ENCODE data around the gene AGER.

The AGER gene

GRCh38 chr6:32156891-32157290 lies 27.2 kb downstream of the AGER start:
- Histone ChIP-seq H3K4me1 (ENCODE audit: control insufficient read depth in 1 of 2, insufficient read depth in 1 of 2, low read depth in 1 of 2, low read length in 1 of 2) (peaks cover 15 to 17% of the 10 kb centered on the region in 2 experiments), H3K9me3 (no peaks in the 10 kb centered on the region), H3K27me3 (peaks cover 35% of the 10 kb centered on the region), H3K36me3 (no peaks in the 10 kb centered on the region), H3K4me3 (ENCODE audit: low read depth in 1 of 2, low read length in 1 of 2) (no peak overlapping the region), H3K27ac (no peak overlapping the region)
- TF ChIP-seq CTCF (IDR thresholded peaks at IDR 0.05), result no peak

DNA sequence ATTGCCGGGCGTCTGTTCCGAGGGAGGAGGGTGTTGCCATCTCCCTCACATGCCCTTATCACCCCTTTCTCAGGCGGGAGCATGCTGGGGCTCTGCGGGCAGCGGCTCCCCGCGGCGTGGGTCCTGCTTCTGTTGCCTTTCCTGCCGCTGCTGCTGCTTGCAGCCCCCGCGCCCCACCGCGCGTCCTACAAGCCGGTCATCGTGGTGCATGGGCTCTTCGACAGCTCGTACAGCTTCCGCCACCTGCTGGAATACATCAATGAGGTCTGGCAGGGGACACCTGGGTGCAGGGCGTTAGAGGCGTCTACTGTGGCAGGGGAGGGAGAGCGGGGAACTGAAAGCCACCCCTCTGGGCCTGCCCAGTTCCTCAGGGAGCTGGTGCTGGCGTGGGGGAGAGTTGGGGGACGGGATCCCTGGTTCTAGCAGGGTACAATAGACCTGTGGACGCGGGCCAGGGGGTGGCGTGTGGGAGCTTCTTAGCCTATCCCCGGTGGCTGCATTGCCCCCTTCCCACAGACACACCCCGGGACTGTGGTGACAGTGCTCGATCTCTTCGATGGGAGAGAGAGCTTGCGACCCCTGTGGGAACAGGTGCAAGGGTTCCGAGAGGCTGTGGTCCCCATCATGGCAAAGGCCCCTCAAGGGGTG lies 29.4 kb downstream of the AGER start:
- H3K4me3 ChIP-seq (ENCODE audit: low read depth in 1 of 2, low read length in 1 of 2), result peak overlapping the region; percentile 55 to 58
- H3K36me3 ChIP-seq, result no peaks in the 10 kb centered on the region
- H3K27me3 ChIP-seq, result peaks cover 57% of the 10 kb centered on the region
- peaks cover 15 to 17% of the 10 kb centered on the region in 2 experiments for H3K4me1 ChIP-seq (ENCODE audit: control insufficient read depth in 1 of 2, insufficient read depth in 1 of 2, low read depth in 1 of 2, low read length in 1 of 2)
- TF ChIP-seq CTCF (IDR thresholded peaks at IDR 0.05), result peak; percentile 55
- no peaks in the 10 kb centered on the region for H3K9me3 ChIP-seq
- H3K27ac ChIP-seq, result no peak overlapping the region

- Histone ChIP-seq H3K27me3 (peaks cover 65% of the 10 kb centered on the region), H3K9me3 (no peaks in the 10 kb centered on the region), H3K36me3 (no peaks in the 10 kb centered on the region), H3K4me1 (ENCODE audit: control insufficient read depth in 1 of 2, insufficient read depth in 1 of 2, low read depth in 1 of 2, low read length in 1 of 2) (peaks cover 19 to 22% of the 10 kb centered on the region in 2 experiments), H3K27ac (no peak within 1 kb of the TSS), H3K4me3 (ENCODE audit: low read depth in 1 of 2, low read length in 1 of 2) (peak within 1 kb of the TSS; percentile 55 to 58)
- no peak for TF ChIP-seq CTCF (IDR thresholded peaks at IDR 0.05)
Observed at GRCh38 chr6:32153564-32154513, 30.2 kb downstream of the AGER start, which contains the start of gene PPT2. PPT2 (plus strand) TSS chr6:32154141; CDS start chr6:32154595, 454 bp downstream.

DNA sequence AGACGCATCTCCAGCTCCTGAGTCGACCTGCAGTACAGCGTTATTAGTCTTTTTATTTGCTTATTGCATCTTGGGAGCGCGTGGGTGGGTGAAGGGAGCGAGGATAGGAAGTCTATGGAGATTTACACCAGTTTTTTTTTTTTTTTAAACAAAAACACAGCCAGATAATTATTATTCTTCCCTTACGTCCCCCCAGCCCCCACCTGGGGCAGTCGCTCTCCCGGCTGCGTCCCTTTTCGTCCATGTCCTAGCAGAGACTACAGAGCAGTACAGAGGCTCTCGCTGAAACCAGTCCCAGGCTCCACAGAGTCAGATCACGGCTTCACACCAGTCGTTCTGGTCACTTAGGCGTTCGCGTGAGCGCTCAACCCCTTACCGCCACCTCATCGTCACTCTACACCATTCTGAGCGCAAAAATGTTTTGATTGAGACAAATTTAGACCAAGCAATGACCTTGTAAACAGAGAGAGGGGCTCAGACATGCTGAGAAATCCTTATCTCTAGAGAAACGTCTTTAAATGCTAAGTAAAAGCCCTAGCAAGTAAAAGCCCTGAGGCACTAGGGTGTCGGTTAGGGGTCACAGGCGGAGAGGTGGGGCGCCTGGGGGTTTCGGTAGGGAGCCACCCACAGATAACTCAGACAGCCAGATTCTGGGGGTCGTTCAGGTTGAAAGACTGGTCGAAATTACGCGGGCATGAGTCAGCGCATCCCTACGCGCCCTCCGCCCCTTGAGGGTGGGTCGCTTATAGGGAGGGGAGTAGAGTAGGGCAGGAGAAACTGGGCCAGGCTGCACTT lies 31.1 kb downstream of the AGER start:
- H3K27me3 ChIP-seq, result peaks cover 74% of the 10 kb centered on the region
- H3K9me3 ChIP-seq, result no peaks in the 10 kb centered on the region
- H3K4me3 ChIP-seq (ENCODE audit: low read depth in 1 of 2, low read length in 1 of 2), result no peak overlapping the region
- peaks cover 25 to 27% of the 10 kb centered on the region in 2 experiments for H3K4me1 ChIP-seq (ENCODE audit: control insufficient read depth in 1 of 2, insufficient read depth in 1 of 2, low read depth in 1 of 2, low read length in 1 of 2)
- no peaks in the 10 kb centered on the region for H3K36me3 ChIP-seq
- H3K27ac ChIP-seq, result no peak overlapping the region
- no peak for TF ChIP-seq CTCF (IDR thresholded peaks at IDR 0.05)

Measured in neutrophil (primary cell).